HepG2 (cell line): Measurements from ENCODE around the gene LYRM4. TPM values are rescaled to one million over a fixed set of nuclear protein-coding genes. Genes with fewer than 3 reads are reported as not detected.

ENCODE experiments used
- CBFB ChIP-seq: sonication (generic); formaldehyde crosslinking; IDR thresholded peaks from 2 replicates; pipeline ENCODE4 v1.4.0; 2020; ENCODE audit warnings: missing genetic modification reagents
- ERF ChIP-seq: IDR thresholded peaks from 2 replicates; pipeline ENCODE4 v1.6.1; 2018; ENCODE audit warnings: missing biosample characterization, missing genetic modification reagents
- ETV6 ChIP-seq: sonication (generic); formaldehyde crosslinking; conservative IDR thresholded peaks from 2 replicates; pipeline ENCODE4 v1.4.0; 2020; ENCODE audit warnings: missing genetic modification reagents
- HMG20B ChIP-seq: conservative IDR thresholded peaks from 2 replicates; pipeline ENCODE4 v1.6.1; 2016; ENCODE audit warnings: missing genetic modification reagents, missing compliant biosample characterization
- HOXA3 ChIP-seq: sonication (generic); formaldehyde crosslinking; IDR thresholded peaks from 2 replicates; pipeline ENCODE4 v1.5.0; 2020; ENCODE audit warnings: missing genetic modification reagents
- MYNN ChIP-seq: sonication (generic); formaldehyde crosslinking; IDR thresholded peaks from 2 replicates; pipeline ENCODE4 v1.4.0; 2020; ENCODE audit warnings: mild to moderate bottlenecking, low read depth, missing genetic modification reagents
- SMAD3 ChIP-seq: sonication (generic); formaldehyde crosslinking; IDR thresholded peaks from 2 replicates; pipeline ENCODE4 v1.4.0; 2020; ENCODE audit warnings: missing genetic modification reagents
- ZEB1 ChIP-seq: IDR thresholded peaks from 2 replicates; pipeline ENCODE4 v1.6.1; 2012; ENCODE audit warnings: mild to moderate bottlenecking, low read depth, inconsistent platforms; ENCODE audit not compliant: insufficient replicate concordance
- ZNF317 ChIP-seq: sonication (generic); formaldehyde crosslinking; IDR thresholded peaks from 2 replicates; pipeline ENCODE4 v1.5.0; 2020; ENCODE audit warnings: mild to moderate bottlenecking, missing genetic modification reagents
- ZNF564 ChIP-seq: sonication (generic); formaldehyde crosslinking; IDR thresholded peaks from 2 replicates; pipeline ENCODE4 v1.8.1; 2023; ENCODE audit warnings: mild to moderate bottlenecking, missing genetic modification reagents
- ZNF652 ChIP-seq: IDR thresholded peaks from 2 replicates; pipeline ENCODE4 v1.6.1; 2016; ENCODE audit warnings: low read depth, borderline replicate concordance
- ZNF713 ChIP-seq: sonication (generic); formaldehyde crosslinking; IDR thresholded peaks from 2 replicates; pipeline ENCODE4 v1.4.0; 2020; ENCODE audit warnings: mild to moderate bottlenecking, missing genetic modification reagents
- ZNF879 ChIP-seq: sonication (generic); formaldehyde crosslinking; IDR thresholded peaks from 2 replicates; pipeline ENCODE4 v1.8.1; 2023; ENCODE audit warnings: missing genetic modification reagents
- polyA plus RNA-seq, 8 experiments: library from polyadenylated mRNA; depleted of rRNA in 3 of 8; stranded (reverse) in 7 of 8; unstranded in 1 of 8; fragments of >200 nt; fragmentation: Illumina TruSeq in 4 of 8; extraction: Trizol in 4 of 8; gene quantifications; 2 replicates each; pipeline versions ENCODE4 v1.2.1 to v1.2.3, GENCODE V29; 2011 to 2016; ENCODE audit warnings: low read depth in 4 of 8, missing spikeins in 1 of 8, mixed read lengths in 1 of 8; ENCODE audit not compliant: insufficient read depth in 1 of 8
- total RNA-seq, 5 experiments: library from RNA; depleted of rRNA; stranded (reverse); fragments of >200 nt; fragmentation: Illumina TruSeq; extraction: Trizol; gene quantifications; 2 replicates each; pipeline ENCODE4 v1.2.3, GENCODE V29; 2016; ENCODE audit warnings: low read depth in 1 of 5
- TF ChIP-seq, protein P1 (sequence below): sonication (generic); formaldehyde crosslinking; IDR thresholded peaks from 2 replicates; pipeline ENCODE4 v1.9.0; 2021; ENCODE audit warnings: missing genetic modification reagents, mild to moderate bottlenecking, borderline replicate concordance
- TF ChIP-seq, protein P2 (sequence below): sonication (generic); formaldehyde crosslinking; IDR thresholded peaks from 2 replicates; pipeline ENCODE4 v1.4.0; 2020; ENCODE audit warnings: missing genetic modification reagents
- TF ChIP-seq, protein P3 (sequence below): IDR thresholded peaks from 2 replicates; pipeline ENCODE4 v1.6.1; 2016; ENCODE audit warnings: low read depth
- TF ChIP-seq, protein P4 (sequence below): sonication (generic); formaldehyde crosslinking; IDR thresholded peaks from 2 replicates; pipeline ENCODE4 v1.4.0; 2020; ENCODE audit warnings: missing genetic modification reagents
- TF ChIP-seq, protein P5 (sequence below): sonication (generic); formaldehyde crosslinking; IDR thresholded peaks from 2 replicates; pipeline ENCODE4 v1.5.0; 2020; ENCODE audit warnings: mild to moderate bottlenecking, missing genetic modification reagents, moderate library complexity
- TF ChIP-seq, protein P6 (sequence below): sonication (generic); formaldehyde crosslinking; IDR thresholded peaks from 2 replicates; pipeline ENCODE4 v1.8.0; 2022; ENCODE audit warnings: missing genetic modification reagents, mild to moderate bottlenecking, inconsistent platforms, borderline replicate concordance
- TF ChIP-seq, protein P7 (sequence below): sonication (generic); formaldehyde crosslinking; IDR thresholded peaks from 2 replicates; pipeline ENCODE4 v1.8.1; 2022; ENCODE audit warnings: mild to moderate bottlenecking, missing genetic modification reagents

The LYRM4 gene
- total and polyA plus RNA-seq, 2 of the 13 experiments (the other 11 are each of a cell fraction or from before 2014, with no cell fraction given), result 64.6 to 67.5 TPM

DNA sequence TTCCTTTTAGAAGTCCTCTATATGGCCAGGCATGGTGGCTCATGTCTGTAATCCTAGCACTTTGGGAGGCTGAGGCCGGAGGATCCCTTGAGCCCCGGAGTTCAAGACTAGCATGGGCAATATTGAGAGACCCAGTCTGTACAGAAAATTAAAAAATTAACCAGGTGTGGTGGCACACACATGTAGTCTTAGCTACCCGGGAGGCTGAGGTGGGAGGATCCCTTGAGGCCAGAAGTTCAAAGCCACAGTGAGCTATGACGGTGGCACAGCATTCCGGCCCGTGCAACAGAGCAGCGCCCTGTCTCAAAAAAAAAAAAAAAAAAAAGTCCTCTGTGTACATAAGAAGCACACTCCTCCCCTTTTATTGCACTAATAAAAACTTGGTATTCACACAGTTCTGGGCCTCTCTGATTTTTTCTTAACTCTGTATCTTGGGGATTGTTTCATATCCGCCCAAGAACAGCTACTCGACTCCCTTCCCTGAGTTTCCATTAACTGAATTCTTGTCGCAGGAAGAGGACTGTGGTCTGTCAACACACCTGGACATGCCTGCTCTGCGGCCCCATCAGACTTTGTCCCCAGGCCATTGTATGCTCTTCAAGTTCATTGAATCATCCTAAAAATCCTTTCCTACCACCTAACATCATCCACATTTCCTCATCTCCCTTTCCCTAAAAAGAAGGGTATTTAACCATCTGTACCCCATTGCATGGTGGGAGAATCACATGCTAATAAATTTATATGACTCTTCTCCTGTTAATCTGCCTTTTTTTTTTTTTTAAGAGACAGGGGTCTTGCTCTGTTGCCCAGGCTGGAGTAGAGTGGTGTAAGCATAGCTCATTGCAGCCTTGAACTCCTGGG is 201.5 kb downstream of the LYRM4 start (continued):
- TF ChIP-seq, protein P1, sequence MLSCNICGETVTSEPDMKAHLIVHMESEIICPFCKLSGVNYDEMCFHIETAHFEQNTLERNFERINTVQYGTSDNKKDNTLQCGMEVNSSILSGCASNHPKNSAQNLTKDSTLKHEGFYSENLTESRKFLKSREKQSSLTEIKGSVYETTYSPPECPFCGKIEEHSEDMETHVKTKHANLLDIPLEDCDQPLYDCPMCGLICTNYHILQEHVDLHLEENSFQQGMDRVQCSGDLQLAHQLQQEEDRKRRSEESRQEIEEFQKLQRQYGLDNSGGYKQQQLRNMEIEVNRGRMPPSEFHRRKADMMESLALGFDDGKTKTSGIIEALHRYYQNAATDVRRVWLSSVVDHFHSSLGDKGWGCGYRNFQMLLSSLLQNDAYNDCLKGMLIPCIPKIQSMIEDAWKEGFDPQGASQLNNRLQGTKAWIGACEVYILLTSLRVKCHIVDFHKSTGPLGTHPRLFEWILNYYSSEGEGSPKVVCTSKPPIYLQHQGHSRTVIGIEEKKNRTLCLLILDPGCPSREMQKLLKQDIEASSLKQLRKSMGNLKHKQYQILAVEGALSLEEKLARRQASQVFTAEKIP (CRISPR knock-in tag), result no peak
- TF ChIP-seq HOXA3 (CRISPR knock-in tag) (peak; percentile 91), ZNF879 (CRISPR knock-in tag) (no peak; the same call in 1 of the 2 replicates), ZNF713 (0 out of 2 replicates have a peak, but pooled peaks have one; percentile 83), MYNN (CRISPR knock-in tag) (no peak), ERF (CRISPR knock-in tag) (peak; percentile 92; the same call in 1 of the 2 replicates), ZNF317 (CRISPR knock-in tag) (peak; percentile 95), HMG20B (CRISPR knock-in tag) (no peak), ZEB1 (peak; percentile 94), ETV6 (CRISPR knock-in tag) (no peak), ZNF564 (CRISPR knock-in tag) (no peak; the same call in 1 of the 2 replicates), ZNF652 (CRISPR knock-in tag) (peak; percentile 82), SMAD3 (peak; percentile 76), CBFB (CRISPR knock-in tag) (peak; percentile 20; the same call in 1 of the 2 replicates)
- TF ChIP-seq, protein P2, sequence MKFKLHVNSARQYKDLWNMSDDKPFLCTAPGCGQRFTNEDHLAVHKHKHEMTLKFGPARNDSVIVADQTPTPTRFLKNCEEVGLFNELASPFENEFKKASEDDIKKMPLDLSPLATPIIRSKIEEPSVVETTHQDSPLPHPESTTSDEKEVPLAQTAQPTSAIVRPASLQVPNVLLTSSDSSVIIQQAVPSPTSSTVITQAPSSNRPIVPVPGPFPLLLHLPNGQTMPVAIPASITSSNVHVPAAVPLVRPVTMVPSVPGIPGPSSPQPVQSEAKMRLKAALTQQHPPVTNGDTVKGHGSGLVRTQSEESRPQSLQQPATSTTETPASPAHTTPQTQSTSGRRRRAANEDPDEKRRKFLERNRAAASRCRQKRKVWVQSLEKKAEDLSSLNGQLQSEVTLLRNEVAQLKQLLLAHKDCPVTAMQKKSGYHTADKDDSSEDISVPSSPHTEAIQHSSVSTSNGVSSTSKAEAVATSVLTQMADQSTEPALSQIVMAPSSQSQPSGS (CRISPR knock-in tag), result peak; percentile 77
- TF ChIP-seq, protein P3, sequence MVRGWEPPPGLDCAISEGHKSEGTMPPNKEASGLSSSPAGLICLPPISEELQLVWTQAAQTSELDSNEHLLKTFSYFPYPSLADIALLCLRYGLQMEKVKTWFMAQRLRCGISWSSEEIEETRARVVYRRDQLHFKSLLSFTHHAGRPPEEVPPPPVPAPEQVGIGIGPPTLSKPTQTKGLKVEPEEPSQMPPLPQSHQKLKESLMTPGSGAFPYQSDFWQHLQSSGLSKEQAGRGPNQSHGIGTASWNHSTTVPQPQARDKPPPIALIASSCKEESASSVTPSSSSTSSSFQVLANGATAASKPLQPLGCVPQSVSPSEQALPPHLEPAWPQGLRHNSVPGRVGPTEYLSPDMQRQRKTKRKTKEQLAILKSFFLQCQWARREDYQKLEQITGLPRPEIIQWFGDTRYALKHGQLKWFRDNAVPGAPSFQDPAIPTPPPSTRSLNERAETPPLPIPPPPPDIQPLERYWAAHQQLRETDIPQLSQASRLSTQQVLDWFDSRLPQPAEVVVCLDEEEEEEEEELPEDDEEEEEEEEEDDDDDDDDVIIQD (CRISPR knock-in tag), result peak; percentile 94
- TF ChIP-seq, protein P4, sequence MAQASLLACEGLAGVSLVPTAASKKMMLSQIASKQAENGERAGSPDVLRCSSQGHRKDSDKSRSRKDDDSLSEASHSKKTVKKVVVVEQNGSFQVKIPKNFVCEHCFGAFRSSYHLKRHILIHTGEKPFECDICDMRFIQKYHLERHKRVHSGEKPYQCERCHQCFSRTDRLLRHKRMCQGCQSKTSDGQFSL, result no peak
- TF ChIP-seq, protein P5, sequence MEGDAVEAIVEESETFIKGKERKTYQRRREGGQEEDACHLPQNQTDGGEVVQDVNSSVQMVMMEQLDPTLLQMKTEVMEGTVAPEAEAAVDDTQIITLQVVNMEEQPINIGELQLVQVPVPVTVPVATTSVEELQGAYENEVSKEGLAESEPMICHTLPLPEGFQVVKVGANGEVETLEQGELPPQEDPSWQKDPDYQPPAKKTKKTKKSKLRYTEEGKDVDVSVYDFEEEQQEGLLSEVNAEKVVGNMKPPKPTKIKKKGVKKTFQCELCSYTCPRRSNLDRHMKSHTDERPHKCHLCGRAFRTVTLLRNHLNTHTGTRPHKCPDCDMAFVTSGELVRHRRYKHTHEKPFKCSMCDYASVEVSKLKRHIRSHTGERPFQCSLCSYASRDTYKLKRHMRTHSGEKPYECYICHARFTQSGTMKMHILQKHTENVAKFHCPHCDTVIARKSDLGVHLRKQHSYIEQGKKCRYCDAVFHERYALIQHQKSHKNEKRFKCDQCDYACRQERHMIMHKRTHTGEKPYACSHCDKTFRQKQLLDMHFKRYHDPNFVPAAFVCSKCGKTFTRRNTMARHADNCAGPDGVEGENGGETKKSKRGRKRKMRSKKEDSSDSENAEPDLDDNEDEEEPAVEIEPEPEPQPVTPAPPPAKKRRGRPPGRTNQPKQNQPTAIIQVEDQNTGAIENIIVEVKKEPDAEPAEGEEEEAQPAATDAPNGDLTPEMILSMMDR (CRISPR knock-in tag), result peak; percentile 19; the same call in 1 of the 2 replicates
- TF ChIP-seq, protein P6, sequence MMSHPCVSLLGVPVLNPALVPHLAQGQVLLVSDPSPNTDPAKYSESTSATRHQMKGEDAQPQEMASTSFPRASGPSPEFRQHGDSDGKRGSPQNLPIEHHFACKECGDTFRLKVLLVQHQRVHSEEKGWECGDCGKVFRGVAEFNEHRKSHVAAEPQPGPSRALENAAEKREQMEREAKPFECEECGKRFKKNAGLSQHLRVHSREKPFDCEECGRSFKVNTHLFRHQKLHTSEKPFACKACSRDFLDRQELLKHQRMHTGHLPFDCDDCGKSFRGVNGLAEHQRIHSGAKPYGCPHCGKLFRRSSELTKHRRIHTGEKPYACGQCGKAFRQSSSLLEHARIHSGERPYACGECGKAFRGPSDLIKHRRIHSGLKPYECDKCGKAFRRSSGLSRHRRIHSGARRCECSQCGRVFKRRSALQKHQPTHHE (CRISPR knock-in tag), result no peak
- TF ChIP-seq, protein P7, sequence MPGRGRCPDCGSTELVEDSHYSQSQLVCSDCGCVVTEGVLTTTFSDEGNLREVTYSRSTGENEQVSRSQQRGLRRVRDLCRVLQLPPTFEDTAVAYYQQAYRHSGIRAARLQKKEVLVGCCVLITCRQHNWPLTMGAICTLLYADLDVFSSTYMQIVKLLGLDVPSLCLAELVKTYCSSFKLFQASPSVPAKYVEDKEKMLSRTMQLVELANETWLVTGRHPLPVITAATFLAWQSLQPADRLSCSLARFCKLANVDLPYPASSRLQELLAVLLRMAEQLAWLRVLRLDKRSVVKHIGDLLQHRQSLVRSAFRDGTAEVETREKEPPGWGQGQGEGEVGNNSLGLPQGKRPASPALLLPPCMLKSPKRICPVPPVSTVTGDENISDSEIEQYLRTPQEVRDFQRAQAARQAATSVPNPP, result no peak
